Prostate gland (tissue), 2 donors: Measurements from ENCODE around the gene MYO15B. TPM values are rescaled to one million over a fixed set of nuclear protein-coding genes. Genes with fewer than 3 reads are reported as not detected.

Source experiments
- DNase-seq: peaks from one replicate; pipeline ENCODE4 v3.0.0-alpha.2; 2019; ENCODE audit warnings: low spot score
- H3K27ac ChIP-seq, 2 donors: fragments of 200-600 bp; sonication (generic); 2 replicates each; pipeline ENCODE4 v1.5.1; 2017 to 2019
- H3K27me3 ChIP-seq: fragments of 200-600 bp; sonication (generic); replicated peaks from 2 replicates; pipeline ENCODE4 v1.5.1; 2019; ENCODE audit not compliant: insufficient read depth
- H3K36me3 ChIP-seq, 2 donors: fragments of 200-600 bp; sonication (generic); 1 replicate in 1 of 2; 2 replicates in 1 of 2; pipeline versions ENCODE4 v1.5.1 to v1.8.1; 2017 to 2019
- H3K4me1 ChIP-seq: fragments of 200-600 bp; sonication (generic); replicated peaks from 2 replicates; pipeline ENCODE4 v1.5.1; 2019
- H3K4me3 ChIP-seq, 2 donors: fragments of 200-600 bp; sonication (generic); 2 replicates each; pipeline ENCODE4 v1.5.1; 2017 to 2019
- H3K9me3 ChIP-seq: fragments of 200-600 bp; sonication (generic); 2 replicates; pipeline ENCODE4 v1.5.1; 2017
- POLR2A ChIP-seq: fragments of 450-650 bp; IDR thresholded peaks from one replicate; pipeline ENCODE4 v1.6.1; 2016; ENCODE audit warnings: antibody characterized with exemption, mild to moderate bottlenecking
- POLR2AphosphoS5 ChIP-seq: sonication (generic); formaldehyde crosslinking; IDR thresholded peaks from one replicate; pipeline ENCODE4 v1.6.1; 2017; ENCODE audit warnings: antibody characterized with exemption
- WGBS: methylation state at CpG from one replicate; pipeline ENCODE4 v1.1.5; 2018; 5-methylcytosine and 5-hydroxymethylcytosine counted together
- intact Hi-C: fragments of 100-400 bp; cut with DNase I; formaldehyde crosslinking; loops from one replicate; pipeline ENCODE4 v1.14.2; 2022
- total RNA-seq, 2 donors: library from RNA; depleted of rRNA; stranded (reverse); fragments of >200 nt; gene quantifications; one replicate each; pipeline ENCODE4 v1.1.0, GENCODE V29; 2016
- TF ChIP-seq, protein P1 (sequence below), 4 experiments: fragments of 200-600 bp in 2 of 4; fragments of 450-650 bp in 2 of 4; sonication (generic) in 2 of 4; IDR thresholded peaks; 1 replicate in 3 of 4; 2 replicates in 1 of 4; pipeline ENCODE4 v1.5.1; 2016 to 2019; ENCODE audit warnings: antibody characterized with exemption in 4 of 4, mild to moderate bottlenecking in 2 of 4, moderate library complexity in 2 of 4

The MYO15B gene
- total RNA-seq, 2 donors from 2014 or later: 86.5 to 214 TPM

- H3K27ac ChIP-seq: no peak overlapping the region
- DNase-seq: no peak
- intact Hi-C loops: no loop called here
- H3K4me3 ChIP-seq: no peak overlapping the region
- no peaks in the 10 kb centered on the region for H3K27me3 ChIP-seq
- H3K4me1 ChIP-seq: no peaks in the 10 kb centered on the region
- WGBS: 71% methylated on average over 36 of the region's 38 CpGs
- H3K36me3 ChIP-seq: peaks cover 5% of the 10 kb centered on the region in 2 donors
- TF ChIP-seq POLR2A (no peak), POLR2AphosphoS5 (no peak)
- TF ChIP-seq, protein P1, sequence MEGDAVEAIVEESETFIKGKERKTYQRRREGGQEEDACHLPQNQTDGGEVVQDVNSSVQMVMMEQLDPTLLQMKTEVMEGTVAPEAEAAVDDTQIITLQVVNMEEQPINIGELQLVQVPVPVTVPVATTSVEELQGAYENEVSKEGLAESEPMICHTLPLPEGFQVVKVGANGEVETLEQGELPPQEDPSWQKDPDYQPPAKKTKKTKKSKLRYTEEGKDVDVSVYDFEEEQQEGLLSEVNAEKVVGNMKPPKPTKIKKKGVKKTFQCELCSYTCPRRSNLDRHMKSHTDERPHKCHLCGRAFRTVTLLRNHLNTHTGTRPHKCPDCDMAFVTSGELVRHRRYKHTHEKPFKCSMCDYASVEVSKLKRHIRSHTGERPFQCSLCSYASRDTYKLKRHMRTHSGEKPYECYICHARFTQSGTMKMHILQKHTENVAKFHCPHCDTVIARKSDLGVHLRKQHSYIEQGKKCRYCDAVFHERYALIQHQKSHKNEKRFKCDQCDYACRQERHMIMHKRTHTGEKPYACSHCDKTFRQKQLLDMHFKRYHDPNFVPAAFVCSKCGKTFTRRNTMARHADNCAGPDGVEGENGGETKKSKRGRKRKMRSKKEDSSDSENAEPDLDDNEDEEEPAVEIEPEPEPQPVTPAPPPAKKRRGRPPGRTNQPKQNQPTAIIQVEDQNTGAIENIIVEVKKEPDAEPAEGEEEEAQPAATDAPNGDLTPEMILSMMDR (IDR thresholded peaks at IDR 0.05): no peak
- H3K9me3 ChIP-seq: no peaks in the 10 kb centered on the region
Measured at GRCh38 chr17:75558666-75559530, 28.7 kb upstream of the MYO15B start.

DNA sequence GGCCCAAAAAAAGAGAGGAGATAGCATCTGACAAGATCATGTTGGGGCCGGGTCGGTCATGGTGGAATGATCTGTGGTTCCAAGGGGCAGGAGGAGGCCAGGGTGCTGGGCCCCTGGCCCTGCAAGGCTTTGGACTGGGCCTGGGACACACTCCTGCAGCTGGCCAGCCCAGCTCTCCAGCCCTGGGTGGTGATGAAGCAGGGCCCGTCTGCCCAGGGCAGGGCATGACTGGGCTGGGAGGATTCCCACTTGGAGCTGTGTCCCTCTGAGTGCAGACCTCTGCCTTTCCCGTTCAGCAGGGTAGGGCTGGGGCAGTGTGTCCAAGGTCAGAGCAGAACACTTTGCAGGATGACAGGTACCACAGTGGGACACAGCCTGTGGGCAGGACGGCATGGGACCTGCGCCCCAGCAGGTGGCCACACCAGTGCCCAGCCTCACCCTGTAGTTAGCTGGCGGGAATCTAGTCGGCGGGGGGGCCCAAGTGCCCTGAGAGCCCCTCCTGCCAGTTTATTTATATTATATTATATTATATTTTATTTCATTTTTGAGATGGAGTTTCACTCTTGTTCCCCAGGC, 27.6 kb upstream of the MYO15B start:
- no peak for DNase-seq
- Histone ChIP-seq H3K9me3 (no peaks in the 10 kb centered on the region), H3K27me3 (no peaks in the 10 kb centered on the region), H3K27ac (no peak overlapping the region), H3K4me1 (no peaks in the 10 kb centered on the region), H3K36me3 (peaks cover 5% of the 10 kb centered on the region in 2 donors), H3K4me3 (no peak overlapping the region)
- TF ChIP-seq POLR2AphosphoS5 (no peak), POLR2A (no peak)
- TF ChIP-seq, protein P1 (IDR thresholded peaks at IDR 0.05): no peak
- intact Hi-C loops: no loop called here
- 80% methylated on average over 9 of the region's 9 CpGs for WGBS

- H3K4me1 ChIP-seq: no peaks in the 10 kb centered on the region
- no peaks in the 10 kb centered on the region for H3K9me3 ChIP-seq
- peaks cover 5% of the 10 kb centered on the region in 2 donors for H3K36me3 ChIP-seq
- DNase-seq: no peak
- no peak overlapping the region for H3K27ac ChIP-seq
- intact Hi-C loops: no loop called here
- TF ChIP-seq, protein P1 (IDR thresholded peaks at IDR 0.05): no peak
- no peak for TF ChIP-seq POLR2AphosphoS5
- TF ChIP-seq POLR2A: no peak
- H3K27me3 ChIP-seq: no peaks in the 10 kb centered on the region
- WGBS: 65% methylated on average over 5 of the region's 5 CpGs
- no peak overlapping the region for H3K4me3 ChIP-seq
Measured at GRCh38 chr17:75561927-75562603, 25.5 kb upstream of the MYO15B start.

- intact Hi-C loops: no loop called here
- no peaks in the 10 kb centered on the region for H3K4me1 ChIP-seq
- H3K27me3 ChIP-seq: no peaks in the 10 kb centered on the region
- no peaks in the 10 kb centered on the region for H3K9me3 ChIP-seq
- TF ChIP-seq, protein P1 (IDR thresholded peaks at IDR 0.05): no peak
- TF ChIP-seq POLR2AphosphoS5 (no peak), POLR2A (no peak)
- H3K4me3 ChIP-seq: no peak overlapping the region
- no peak overlapping the region for H3K27ac ChIP-seq
- H3K36me3 ChIP-seq: peaks cover 5% of the 10 kb centered on the region in 2 donors
- no peak for DNase-seq
- WGBS: 89% methylated on average over 24 of the region's 28 CpGs
Measured at GRCh38 chr17:75563063-75563758, 24.4 kb upstream of the MYO15B start.
